ENCODE measurements around the gene MTA3.
"Not testable (repeated sequence)": the region's sequence is repeated elsewhere in the genome, so short reads cannot be mapped to it uniquely, and the experiment has no call there.

The MTA3 gene

GRCh38 chr2:42726680-42727079, 158.2 kb downstream of the MTA3 start:
- no peak for TF ChIP-seq CTCF (IDR thresholded peaks at IDR 0.05; ENCODE audit: control insufficient read depth, extremely low read depth, insufficient read depth)
- DNase-seq (ENCODE audit: low read depth), result no peak
- H3K4me3 ChIP-seq (ENCODE audit: low read depth, low read length), result no peak overlapping the region

DNA sequence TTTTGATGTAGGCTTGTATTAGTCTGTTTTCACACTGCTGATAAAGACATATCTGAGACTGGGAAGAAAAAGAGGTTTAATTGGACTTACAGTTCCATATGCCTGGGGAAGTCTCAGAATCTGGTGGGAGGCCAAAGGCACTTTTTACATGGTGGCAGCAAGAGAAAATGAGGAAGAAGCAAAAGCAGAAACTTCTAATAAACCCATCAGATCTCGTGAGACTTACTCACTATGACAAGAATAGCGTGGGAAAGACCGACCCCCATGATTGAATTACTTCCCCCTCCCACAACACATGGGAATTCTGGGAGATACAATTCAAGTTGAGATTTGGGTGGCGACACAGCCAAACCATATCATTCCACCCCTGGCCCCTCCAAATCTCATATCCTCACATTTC, 162.9 kb downstream of the MTA3 start:
- not testable (repeated sequence) for H3K4me3 ChIP-seq (ENCODE audit: low read depth, low read length); DNase-seq (ENCODE audit: low read depth)

DNA sequence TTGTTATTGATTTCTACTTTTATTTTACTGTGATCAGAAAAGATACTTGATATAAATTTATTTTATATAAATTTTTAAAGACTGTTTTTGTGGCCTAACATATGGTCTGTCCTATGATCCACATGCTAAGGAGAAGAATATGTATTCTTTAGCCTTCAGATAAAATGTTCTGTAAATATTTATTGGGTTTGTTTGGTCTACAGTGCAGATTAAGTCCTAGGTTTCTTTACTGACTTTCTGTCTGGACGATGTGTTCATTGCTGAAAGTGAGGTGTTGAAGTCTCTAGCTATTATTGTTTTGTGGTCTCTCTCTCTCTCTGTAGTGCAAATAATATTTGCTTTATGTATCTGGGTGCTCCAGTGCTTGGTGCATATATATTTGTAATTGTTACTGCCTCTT, 165.4 kb downstream of the MTA3 start:
- H3K4me3 ChIP-seq (ENCODE audit: low read depth, low read length), result no peak overlapping the region
- peak; percentile 35 for DNase-seq (ENCODE audit: low read depth)
- TF ChIP-seq CTCF (IDR thresholded peaks at IDR 0.05; ENCODE audit: control insufficient read depth, extremely low read depth, insufficient read depth), result no peak

- no peak for TF ChIP-seq CTCF (IDR thresholded peaks at IDR 0.05; ENCODE audit: control insufficient read depth, extremely low read depth, insufficient read depth)
- no peak overlapping the region for H3K4me3 ChIP-seq (ENCODE audit: low read depth, low read length)
- no peak for DNase-seq (ENCODE audit: low read depth)
Observed at GRCh38 chr2:42736598-42737322, 168.3 kb downstream of the MTA3 start.

DNA sequence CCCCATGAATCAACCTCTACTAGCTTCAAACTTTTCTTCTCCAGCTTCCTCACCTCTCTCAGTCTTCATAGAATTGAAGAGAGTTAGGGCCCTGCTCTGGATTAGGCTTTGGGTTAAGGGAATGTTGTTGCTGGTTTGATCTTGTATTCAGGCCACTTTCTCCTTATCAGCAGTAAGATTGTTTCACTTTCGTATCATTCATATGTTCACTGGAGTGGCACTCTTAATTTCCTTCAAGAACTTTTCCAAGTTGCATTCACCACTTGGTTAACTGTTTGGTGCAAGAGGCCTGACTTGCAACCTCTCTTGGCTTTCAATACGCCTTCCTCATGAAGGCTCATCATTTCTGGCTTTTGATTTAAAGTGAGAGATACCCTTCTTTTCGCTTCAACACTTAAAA, 172.7 kb downstream of the MTA3 start:
- H3K4me3 ChIP-seq (ENCODE audit: low read depth, low read length), result no peak overlapping the region
- no peak for DNase-seq (ENCODE audit: low read depth)
- no peak for TF ChIP-seq CTCF (IDR thresholded peaks at IDR 0.05; ENCODE audit: control insufficient read depth, extremely low read depth, insufficient read depth)

GRCh38 chr2:42742740-42743658, 174.6 kb downstream of the MTA3 start:
- no peak overlapping the region for H3K4me3 ChIP-seq (ENCODE audit: low read depth, low read length)
- no peak for DNase-seq (ENCODE audit: low read depth)
- no peak for TF ChIP-seq CTCF (IDR thresholded peaks at IDR 0.05; ENCODE audit: control insufficient read depth, extremely low read depth, insufficient read depth)

DNA sequence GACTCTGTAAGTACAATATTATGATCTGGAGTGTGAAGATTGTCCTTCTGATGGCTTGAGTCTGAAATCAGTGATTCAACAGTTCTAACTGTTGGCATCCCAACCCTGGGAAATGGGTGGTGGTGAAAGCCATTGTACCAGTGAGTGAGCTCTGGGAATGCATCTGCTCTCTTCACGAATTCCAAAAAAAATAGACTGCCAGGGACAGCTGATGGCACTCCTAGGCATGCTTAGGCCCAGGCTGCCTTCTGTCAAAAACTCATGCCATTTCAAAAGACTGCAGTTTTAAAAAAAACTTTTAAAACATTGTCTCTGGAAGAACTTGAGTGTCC, 175.2 kb downstream of the MTA3 start:
- no peak for TF ChIP-seq CTCF (IDR thresholded peaks at IDR 0.05; ENCODE audit: control insufficient read depth, extremely low read depth, insufficient read depth)
- H3K4me3 ChIP-seq (ENCODE audit: low read depth, low read length), result no peak overlapping the region
- no peak for DNase-seq (ENCODE audit: low read depth)

Data from LNCaP clone FGC (cell line).